ENCODE measurements around the gene RPL31.

The RPL31 gene

DNA sequence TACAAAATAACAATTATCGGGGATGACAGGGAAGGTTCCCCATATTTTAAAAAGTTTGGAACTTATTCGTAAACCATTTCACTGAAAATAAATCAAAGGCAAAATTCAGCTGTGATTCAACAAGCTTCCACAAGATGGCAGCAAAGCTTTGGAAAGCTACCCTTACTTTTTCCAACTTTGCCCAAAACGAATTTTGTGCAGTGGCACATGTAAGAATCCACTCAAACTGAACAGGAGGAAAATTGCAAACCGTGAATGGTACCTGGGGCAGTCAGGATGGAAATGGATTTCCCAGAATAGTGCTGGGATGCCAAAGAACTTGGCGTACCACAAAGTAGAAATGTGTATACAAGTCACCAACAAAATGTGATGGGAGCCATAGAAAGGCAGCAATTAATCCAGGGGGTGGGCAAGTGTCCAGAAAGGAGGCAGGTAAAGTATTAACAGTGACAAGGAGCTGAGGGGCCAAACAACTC lies 10.7 kb downstream of the RPL31 start:
- peak; percentile 44 for DNase-seq
- TF ChIP-seq, protein P1, sequence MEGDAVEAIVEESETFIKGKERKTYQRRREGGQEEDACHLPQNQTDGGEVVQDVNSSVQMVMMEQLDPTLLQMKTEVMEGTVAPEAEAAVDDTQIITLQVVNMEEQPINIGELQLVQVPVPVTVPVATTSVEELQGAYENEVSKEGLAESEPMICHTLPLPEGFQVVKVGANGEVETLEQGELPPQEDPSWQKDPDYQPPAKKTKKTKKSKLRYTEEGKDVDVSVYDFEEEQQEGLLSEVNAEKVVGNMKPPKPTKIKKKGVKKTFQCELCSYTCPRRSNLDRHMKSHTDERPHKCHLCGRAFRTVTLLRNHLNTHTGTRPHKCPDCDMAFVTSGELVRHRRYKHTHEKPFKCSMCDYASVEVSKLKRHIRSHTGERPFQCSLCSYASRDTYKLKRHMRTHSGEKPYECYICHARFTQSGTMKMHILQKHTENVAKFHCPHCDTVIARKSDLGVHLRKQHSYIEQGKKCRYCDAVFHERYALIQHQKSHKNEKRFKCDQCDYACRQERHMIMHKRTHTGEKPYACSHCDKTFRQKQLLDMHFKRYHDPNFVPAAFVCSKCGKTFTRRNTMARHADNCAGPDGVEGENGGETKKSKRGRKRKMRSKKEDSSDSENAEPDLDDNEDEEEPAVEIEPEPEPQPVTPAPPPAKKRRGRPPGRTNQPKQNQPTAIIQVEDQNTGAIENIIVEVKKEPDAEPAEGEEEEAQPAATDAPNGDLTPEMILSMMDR (IDR thresholded peaks at IDR 0.05; ENCODE audit: low read depth, low read length, missing control alignments): peak; percentile 75
- Histone ChIP-seq H3K4me3 (ENCODE audit: low read depth, low read length) (no peak overlapping the region), H3K36me3 (replicated peaks) (peaks cover 16% of the 10 kb centered on the region), H3K27ac (no peak overlapping the region), H3K27me3 (replicated peaks) (no peaks in the 10 kb centered on the region)
- in situ Hi-C loops (cut with HindIII; ENCODE audit: low pct_ligation_motif_present, low sequenced_read_pairs): no loop called here

DNA sequence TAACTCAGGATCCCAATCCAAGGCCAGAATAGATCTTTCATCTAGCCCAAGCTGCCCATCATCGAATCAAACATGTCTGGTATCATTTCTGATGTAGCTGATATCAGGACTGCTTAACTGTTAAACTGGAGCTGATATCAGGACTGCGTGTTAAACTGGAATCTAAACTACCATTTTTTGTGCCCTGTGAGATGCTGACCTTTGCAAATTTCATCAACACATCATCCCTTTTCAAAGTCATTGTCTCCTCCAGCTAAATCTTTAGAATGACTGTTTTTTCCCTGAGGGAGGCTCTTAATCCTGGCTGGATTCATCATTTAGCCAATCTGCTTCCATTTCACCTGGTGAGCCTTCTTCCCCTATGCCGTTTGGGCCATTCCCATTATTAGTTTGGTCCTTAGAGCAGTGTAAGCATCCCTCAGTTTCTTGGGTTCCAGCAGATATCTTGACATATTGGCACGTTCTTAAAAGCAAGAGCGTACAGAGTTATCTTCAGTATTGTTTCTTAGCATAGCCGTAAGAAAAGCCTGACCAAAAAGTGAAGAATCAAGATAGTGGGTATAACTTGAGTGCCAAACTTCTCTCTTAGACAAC lies 12.3 kb downstream of the RPL31 start:
- TF ChIP-seq, protein P1 (IDR thresholded peaks at IDR 0.05; ENCODE audit: low read depth, low read length, missing control alignments): no peak
- H3K27me3 ChIP-seq (replicated peaks): no peaks in the 10 kb centered on the region
- H3K4me3 ChIP-seq (ENCODE audit: low read depth, low read length): no peak overlapping the region
- no peak for DNase-seq
- no peak overlapping the region for H3K27ac ChIP-seq
- in situ Hi-C loops (cut with HindIII; ENCODE audit: low pct_ligation_motif_present, low sequenced_read_pairs): no loop called here
- H3K36me3 ChIP-seq (replicated peaks): peaks cover 8% of the 10 kb centered on the region

DNA sequence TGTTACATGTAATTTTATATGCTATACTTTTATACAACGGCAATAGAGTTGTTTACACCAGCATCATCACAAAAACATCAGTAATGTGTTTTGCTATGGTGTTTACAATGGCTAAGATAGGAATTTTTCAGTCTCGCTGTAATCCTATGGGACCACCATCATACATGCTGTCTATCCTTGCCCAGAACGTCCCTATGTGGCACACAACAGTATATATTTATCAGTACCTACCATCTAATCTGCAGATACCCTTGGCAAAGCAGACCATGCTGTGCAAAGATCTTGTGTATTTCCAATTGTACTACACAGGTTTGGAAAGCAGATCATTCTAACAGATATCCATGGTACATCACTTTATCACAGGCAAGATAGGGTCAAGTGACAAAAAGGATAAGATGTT lies 15.3 kb downstream of the RPL31 start:
- H3K36me3 ChIP-seq (replicated peaks): no peaks in the 10 kb centered on the region
- TF ChIP-seq, protein P1 (IDR thresholded peaks at IDR 0.05; ENCODE audit: low read depth, low read length, missing control alignments): no peak
- H3K27me3 ChIP-seq (replicated peaks): no peaks in the 10 kb centered on the region
- no peak overlapping the region for H3K27ac ChIP-seq
- no peak for DNase-seq
- in situ Hi-C loops (cut with HindIII; ENCODE audit: low pct_ligation_motif_present, low sequenced_read_pairs): no loop called here
- no peak overlapping the region for H3K4me3 ChIP-seq (ENCODE audit: low read depth, low read length)

DNA sequence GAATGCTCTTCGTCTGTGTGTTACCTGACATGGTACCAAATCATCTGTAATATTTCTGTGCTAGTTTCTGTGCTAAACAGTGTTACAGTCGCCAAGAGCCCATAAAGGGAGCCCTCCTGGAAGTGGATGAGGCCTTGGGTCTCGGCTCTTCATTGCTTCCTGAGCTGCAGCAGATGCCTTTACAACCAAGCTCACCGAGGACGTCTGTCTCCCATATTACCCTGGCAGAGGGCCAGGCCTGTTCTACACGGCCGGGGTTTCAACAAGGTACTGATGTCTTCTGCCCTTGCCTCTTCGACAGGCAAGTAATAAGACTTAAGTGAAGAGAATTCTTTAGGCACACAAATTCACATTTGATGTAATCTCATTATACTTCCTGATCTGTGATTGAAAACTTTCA lies 16.8 kb downstream of the RPL31 start:
- no peaks in the 10 kb centered on the region for H3K27me3 ChIP-seq (replicated peaks)
- H3K36me3 ChIP-seq (replicated peaks): no peaks in the 10 kb centered on the region
- no peak overlapping the region for H3K27ac ChIP-seq
- H3K4me3 ChIP-seq (ENCODE audit: low read depth, low read length): no peak overlapping the region
- in situ Hi-C loops (cut with HindIII; ENCODE audit: low pct_ligation_motif_present, low sequenced_read_pairs): no loop called here
- TF ChIP-seq, protein P1 (IDR thresholded peaks at IDR 0.05; ENCODE audit: low read depth, low read length, missing control alignments): no peak
- DNase-seq: no peak

DNA sequence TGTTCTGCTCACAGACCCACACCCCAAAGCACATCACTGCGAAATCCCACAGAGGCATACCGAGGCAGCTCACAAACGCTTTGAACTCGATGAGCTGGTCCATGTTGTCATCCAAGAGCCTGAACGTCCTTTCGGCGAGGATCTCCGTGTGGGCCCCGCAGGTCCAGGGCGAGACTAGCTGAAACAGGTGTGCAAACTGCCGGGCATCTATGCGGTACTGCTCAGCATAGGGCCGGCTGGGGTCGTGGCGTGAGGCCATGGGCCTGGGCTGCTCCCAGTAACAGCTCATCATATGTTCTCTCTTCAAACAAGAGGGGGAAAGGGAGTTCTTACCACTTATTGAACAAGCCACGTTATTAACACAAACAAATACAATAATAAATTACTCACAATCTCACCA lies 20.1 kb downstream of the RPL31 start:
- H3K27ac ChIP-seq: no peak overlapping the region
- H3K36me3 ChIP-seq (replicated peaks): no peaks in the 10 kb centered on the region
- DNase-seq: no peak
- TF ChIP-seq, protein P1 (IDR thresholded peaks at IDR 0.05; ENCODE audit: low read depth, low read length, missing control alignments): no peak
- H3K4me3 ChIP-seq (ENCODE audit: low read depth, low read length): no peak overlapping the region
- no peaks in the 10 kb centered on the region for H3K27me3 ChIP-seq (replicated peaks)
- in situ Hi-C loops (cut with HindIII; ENCODE audit: low pct_ligation_motif_present, low sequenced_read_pairs): no loop called here
